Measurements from ENCODE around the gene PXDC1.
"Not testable (repeated sequence)": the region's sequence is repeated elsewhere in the genome, so short reads cannot be mapped to it uniquely, and the experiment has no call there.

The PXDC1 gene

DNA sequence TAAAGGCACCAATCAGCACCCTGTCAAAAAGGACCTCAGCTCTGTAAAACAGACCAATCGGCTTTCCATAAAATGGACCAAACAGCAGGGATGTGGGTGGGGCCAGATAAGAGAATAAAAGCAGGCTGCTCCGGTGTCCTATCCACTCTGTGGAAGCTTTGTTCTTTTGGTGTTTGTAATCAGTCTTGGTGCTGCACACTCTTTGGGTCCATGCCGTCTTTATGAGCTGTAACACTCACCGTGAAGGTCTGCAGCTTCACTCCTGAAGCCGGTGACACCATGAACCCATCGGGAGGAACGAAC lies 7.3 kb upstream of the PXDC1 start:
- no peak for DNase-seq (ENCODE audit: low read depth, low spot score)
- no peak overlapping the region for H3K9ac ChIP-seq (ENCODE audit: insufficient read length, low read depth)
- no peaks in the 10 kb centered on the region for H3K9me3 ChIP-seq (ENCODE audit: insufficient read depth, low read length)
- no peaks in the 10 kb centered on the region for H3K4me1 ChIP-seq (ENCODE audit: insufficient read depth, insufficient read length)
- H3K4me3 ChIP-seq (ENCODE audit: insufficient read length, low read depth): no peak overlapping the region
- H3K36me3 ChIP-seq (ENCODE audit: insufficient read depth, insufficient read length, low read length): no peaks in the 10 kb centered on the region
- no peak for TF ChIP-seq ZNF274 (IDR thresholded peaks at IDR 0.05; ENCODE audit: low read depth, low read length)
- no peak for TF ChIP-seq YY1 (IDR thresholded peaks at IDR 0.05; ENCODE audit: insufficient read depth, insufficient read length)
- no peak for TF ChIP-seq SUZ12 (IDR thresholded peaks at IDR 0.05; ENCODE audit: extremely low read depth, insufficient read depth, insufficient read length)
- H3K27me3 ChIP-seq (ENCODE audit: insufficient read depth, insufficient read length): no peaks in the 10 kb centered on the region

DNA sequence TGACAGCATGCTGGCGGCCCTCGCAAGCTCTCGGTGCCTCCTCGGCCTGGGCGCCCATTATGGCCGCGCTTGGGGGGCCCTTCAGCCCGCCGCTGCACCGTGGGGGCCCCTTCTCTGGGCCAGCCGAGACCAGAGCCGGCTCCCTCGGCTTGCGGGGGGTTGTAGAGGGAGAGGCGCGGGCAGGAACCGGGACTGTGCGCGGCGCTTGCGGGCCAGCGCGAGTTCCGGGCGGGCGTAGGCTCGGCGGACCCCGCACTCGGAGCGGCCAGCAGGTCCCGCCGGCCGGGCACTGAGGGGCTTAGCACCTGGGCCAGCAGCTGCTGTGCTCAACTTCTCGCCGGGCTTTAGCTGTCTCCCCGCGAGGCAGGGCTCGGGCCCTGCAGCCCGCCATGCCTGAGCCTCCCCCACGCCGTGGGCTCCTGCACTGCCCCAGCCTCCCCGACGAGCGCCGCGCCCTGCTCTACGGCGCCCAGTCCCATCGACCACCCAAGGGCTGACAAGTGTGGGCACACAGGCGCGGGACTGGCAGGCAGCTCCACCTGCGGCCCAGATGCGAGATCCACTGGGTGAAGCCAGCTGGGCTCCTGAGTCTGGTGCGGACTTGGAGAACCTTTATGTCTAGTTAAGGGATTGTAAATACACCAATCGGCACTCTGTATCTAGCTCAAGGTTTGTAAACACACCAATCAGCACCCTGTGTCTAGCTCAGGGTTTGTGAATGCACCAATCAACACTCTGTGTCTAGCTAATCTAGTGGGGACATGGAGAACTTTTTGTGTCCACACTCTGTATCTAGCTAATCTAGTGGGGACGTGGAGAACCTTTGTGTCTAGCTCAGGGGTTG lies 6.7 kb upstream of the PXDC1 start:
- not testable (repeated sequence) for H3K36me3 ChIP-seq (ENCODE audit: insufficient read depth, insufficient read length, low read length); H3K27me3 ChIP-seq (ENCODE audit: insufficient read depth, insufficient read length); H3K9me3 ChIP-seq (ENCODE audit: insufficient read depth, low read length); DNase-seq (ENCODE audit: low read depth, low spot score); H3K9ac ChIP-seq (ENCODE audit: insufficient read length, low read depth); H3K4me1 ChIP-seq (ENCODE audit: insufficient read depth, insufficient read length); H3K4me3 ChIP-seq (ENCODE audit: insufficient read length, low read depth)

DNA sequence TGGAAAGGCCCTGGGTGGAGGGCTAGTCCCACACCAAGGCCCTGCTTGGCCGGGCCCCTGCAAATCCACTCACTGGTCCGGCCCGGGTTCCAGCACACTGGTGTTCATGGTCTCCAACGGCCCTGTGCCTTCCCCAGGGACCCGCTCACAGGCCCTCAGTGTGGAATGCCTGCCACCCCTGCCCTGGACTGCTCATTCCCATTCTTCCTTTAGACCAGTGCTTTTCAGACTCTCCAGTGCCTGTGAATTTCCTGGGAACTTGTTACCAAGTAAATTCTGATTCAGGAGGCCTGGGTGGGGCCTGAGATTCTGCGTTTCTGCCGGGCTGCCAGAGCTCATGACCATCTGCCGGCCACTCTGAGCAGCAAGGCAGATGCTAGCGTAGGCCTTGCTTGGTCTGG lies 5.7 kb upstream of the PXDC1 start:
- H3K9me3 ChIP-seq (ENCODE audit: insufficient read depth, low read length): no peaks in the 10 kb centered on the region
- no peak overlapping the region for H3K4me3 ChIP-seq (ENCODE audit: insufficient read length, low read depth)
- no peaks in the 10 kb centered on the region for H3K36me3 ChIP-seq (ENCODE audit: insufficient read depth, insufficient read length, low read length)
- peak overlapping the region; percentile 8 for H3K9ac ChIP-seq (ENCODE audit: insufficient read length, low read depth)
- no peak for DNase-seq (ENCODE audit: low read depth, low spot score)
- H3K4me1 ChIP-seq (ENCODE audit: insufficient read depth, insufficient read length): no peaks in the 10 kb centered on the region
- TF ChIP-seq SUZ12 (IDR thresholded peaks at IDR 0.05; ENCODE audit: extremely low read depth, insufficient read depth, insufficient read length) (no peak), ZNF274 (IDR thresholded peaks at IDR 0.05; ENCODE audit: low read depth, low read length) (no peak), YY1 (IDR thresholded peaks at IDR 0.05; ENCODE audit: insufficient read depth, insufficient read length) (no peak)
- H3K27me3 ChIP-seq (ENCODE audit: insufficient read depth, insufficient read length): peaks cover 3% of the 10 kb centered on the region

DNA sequence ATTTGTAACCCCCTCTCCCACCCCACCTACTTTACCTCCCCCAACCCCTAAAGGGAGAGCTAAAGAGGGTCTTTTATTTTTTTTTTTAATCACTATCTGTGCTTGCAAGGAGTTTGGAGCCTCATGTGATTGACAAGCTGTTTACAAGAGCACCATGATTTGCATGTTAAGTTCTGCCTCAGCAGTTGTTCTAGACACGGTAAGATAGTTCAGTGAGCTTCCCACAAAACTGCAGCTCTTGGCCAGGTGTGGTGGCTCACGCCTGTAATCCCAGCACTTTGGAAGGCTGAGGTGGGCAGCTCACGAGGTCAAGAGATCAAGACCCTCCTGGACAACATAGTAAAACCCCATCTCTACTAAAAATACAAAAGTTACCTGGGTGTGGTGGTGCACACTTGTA lies 5.0 kb upstream of the PXDC1 start:
- Histone ChIP-seq H3K4me1 (ENCODE audit: insufficient read depth, insufficient read length) (no peaks in the 10 kb centered on the region), H3K9ac (ENCODE audit: insufficient read length, low read depth) (no peak overlapping the region), H3K4me3 (ENCODE audit: insufficient read length, low read depth) (no peak overlapping the region), H3K36me3 (ENCODE audit: insufficient read depth, insufficient read length, low read length) (no peaks in the 10 kb centered on the region), H3K27me3 (ENCODE audit: insufficient read depth, insufficient read length) (peaks cover 3% of the 10 kb centered on the region), H3K9me3 (ENCODE audit: insufficient read depth, low read length) (no peaks in the 10 kb centered on the region)
- DNase-seq (ENCODE audit: low read depth, low spot score): no peak
- TF ChIP-seq SUZ12 (IDR thresholded peaks at IDR 0.05; ENCODE audit: extremely low read depth, insufficient read depth, insufficient read length) (no peak), ZNF274 (IDR thresholded peaks at IDR 0.05; ENCODE audit: low read depth, low read length) (no peak), YY1 (IDR thresholded peaks at IDR 0.05; ENCODE audit: insufficient read depth, insufficient read length) (no peak)

DNA sequence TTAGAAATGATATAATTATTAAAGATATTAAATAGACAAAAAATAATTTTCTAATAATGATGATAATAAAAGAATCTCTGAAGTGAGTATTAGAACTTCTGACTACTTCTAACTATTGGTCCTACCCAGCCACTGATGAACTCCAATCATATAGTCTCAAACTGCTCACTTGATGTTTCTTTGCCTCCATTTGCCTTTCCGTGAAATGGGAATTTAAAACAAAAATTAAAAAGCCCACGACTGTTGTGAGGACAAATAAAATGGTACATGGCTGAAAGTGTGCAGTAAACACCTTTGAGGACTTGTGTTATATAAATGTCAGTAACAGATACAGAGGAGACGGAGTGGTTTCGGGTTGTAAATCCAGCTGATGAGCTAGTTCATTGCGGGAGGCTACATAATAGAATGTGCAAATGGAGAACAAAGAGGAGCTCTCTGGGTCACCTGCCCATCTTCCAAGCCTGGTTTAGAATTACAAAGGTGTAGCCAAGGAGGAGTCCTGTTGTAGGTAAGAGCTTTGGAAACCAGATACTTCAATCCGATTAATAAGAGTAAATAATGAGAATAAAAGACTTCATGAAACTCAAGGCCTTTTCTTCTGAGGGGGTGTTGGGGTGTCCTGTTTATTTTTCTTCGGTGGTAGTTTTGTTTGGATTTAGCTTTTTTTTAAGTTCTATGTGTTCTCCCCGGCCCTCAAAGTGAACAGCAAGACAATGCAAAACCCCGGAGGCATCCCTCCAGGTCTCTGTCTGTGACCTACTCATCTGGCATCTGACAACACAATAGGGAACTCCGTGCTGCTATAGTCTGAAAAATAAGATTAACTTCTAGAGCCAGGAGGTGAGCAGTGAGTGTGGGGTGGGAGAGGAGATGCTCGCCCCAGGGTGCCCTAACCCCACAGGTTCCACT lies 4.4 kb upstream of the PXDC1 start:
- H3K4me1 ChIP-seq (ENCODE audit: insufficient read depth, insufficient read length): no peaks in the 10 kb centered on the region
- H3K27me3 ChIP-seq (ENCODE audit: insufficient read depth, insufficient read length): peaks cover 3% of the 10 kb centered on the region
- no peak overlapping the region for H3K9ac ChIP-seq (ENCODE audit: insufficient read length, low read depth)
- H3K36me3 ChIP-seq (ENCODE audit: insufficient read depth, insufficient read length, low read length): no peaks in the 10 kb centered on the region
- no peaks in the 10 kb centered on the region for H3K9me3 ChIP-seq (ENCODE audit: insufficient read depth, low read length)
- DNase-seq (ENCODE audit: low read depth, low spot score): no peak
- no peak for TF ChIP-seq SUZ12 (IDR thresholded peaks at IDR 0.05; ENCODE audit: extremely low read depth, insufficient read depth, insufficient read length)
- no peak for TF ChIP-seq ZNF274 (IDR thresholded peaks at IDR 0.05; ENCODE audit: low read depth, low read length)
- TF ChIP-seq YY1 (IDR thresholded peaks at IDR 0.05; ENCODE audit: insufficient read depth, insufficient read length): no peak
- no peak overlapping the region for H3K4me3 ChIP-seq (ENCODE audit: insufficient read length, low read depth)

DNA sequence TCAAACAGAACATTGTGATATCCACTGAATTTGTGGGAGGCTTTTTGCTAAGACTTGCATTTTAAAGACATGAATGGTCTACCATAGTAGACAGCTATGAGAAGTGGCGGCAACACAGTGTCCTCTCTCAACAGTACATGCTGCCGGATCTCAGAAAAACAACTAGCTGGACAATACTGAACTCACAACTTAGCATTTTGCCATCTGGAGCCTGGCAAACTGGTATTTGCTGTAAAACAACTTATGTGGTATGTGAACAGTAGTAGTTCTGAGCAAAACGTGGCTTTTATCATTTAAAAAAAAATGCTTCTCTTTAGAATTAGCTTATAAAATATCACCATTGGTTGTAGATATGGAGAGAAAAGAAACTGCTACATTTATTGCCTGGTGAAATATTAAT lies 3.3 kb upstream of the PXDC1 start:
- TF ChIP-seq ZNF274 (IDR thresholded peaks at IDR 0.05; ENCODE audit: low read depth, low read length) (no peak), SUZ12 (IDR thresholded peaks at IDR 0.05; ENCODE audit: extremely low read depth, insufficient read depth, insufficient read length) (no peak), YY1 (IDR thresholded peaks at IDR 0.05; ENCODE audit: insufficient read depth, insufficient read length) (no peak)
- no peak for DNase-seq (ENCODE audit: low read depth, low spot score)
- no peaks in the 10 kb centered on the region for H3K4me1 ChIP-seq (ENCODE audit: insufficient read depth, insufficient read length)
- peaks cover 7% of the 10 kb centered on the region for H3K27me3 ChIP-seq (ENCODE audit: insufficient read depth, insufficient read length)
- H3K4me3 ChIP-seq (ENCODE audit: insufficient read length, low read depth): no peak overlapping the region
- no peak overlapping the region for H3K9ac ChIP-seq (ENCODE audit: insufficient read length, low read depth)
- H3K36me3 ChIP-seq (ENCODE audit: insufficient read depth, insufficient read length, low read length): no peaks in the 10 kb centered on the region
- H3K9me3 ChIP-seq (ENCODE audit: insufficient read depth, low read length): no peaks in the 10 kb centered on the region

DNA sequence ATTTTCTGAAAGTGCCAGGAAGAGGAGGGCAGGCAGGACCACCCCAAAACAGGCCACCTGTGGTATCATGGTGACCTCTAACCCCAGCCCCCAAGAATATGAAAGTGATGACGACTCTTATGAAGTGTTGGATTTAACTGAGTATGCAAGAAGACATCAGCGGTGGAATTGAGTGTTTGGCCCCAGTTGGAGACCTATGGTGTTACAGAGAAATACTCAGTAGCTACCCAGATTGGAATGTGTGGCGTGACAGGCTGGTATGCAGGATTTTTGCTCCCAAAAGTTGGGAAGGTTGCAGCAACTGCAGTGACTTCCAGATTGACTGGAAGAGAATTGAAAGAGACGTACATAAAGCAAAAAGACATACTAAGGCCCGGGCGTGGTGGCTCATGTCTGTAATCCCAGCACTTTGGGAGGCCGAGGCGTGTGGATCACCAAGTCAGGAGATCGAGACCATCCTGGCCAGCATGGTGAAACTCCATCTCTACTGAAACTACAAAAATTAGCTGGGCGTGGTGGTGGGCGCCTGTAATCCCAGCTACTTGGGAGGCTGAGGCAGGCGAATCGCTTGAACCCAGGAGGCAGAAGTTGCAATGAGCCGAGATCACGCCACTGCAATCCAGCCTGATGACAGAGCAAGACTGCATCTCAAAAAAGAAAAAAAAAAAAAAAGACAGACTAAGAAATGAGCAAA lies 2.7 kb upstream of the PXDC1 start:
- H3K36me3 ChIP-seq (ENCODE audit: insufficient read depth, insufficient read length, low read length); H3K9me3 ChIP-seq (ENCODE audit: insufficient read depth, low read length); H3K4me3 ChIP-seq (ENCODE audit: insufficient read length, low read depth); DNase-seq (ENCODE audit: low read depth, low spot score); H3K4me1 ChIP-seq (ENCODE audit: insufficient read depth, insufficient read length); H3K9ac ChIP-seq (ENCODE audit: insufficient read length, low read depth): not testable (repeated sequence)
- H3K27me3 ChIP-seq (ENCODE audit: insufficient read depth, insufficient read length): peaks cover 10% of the 10 kb centered on the region

All from NT2/D1 (cell line).